Ovary (tissue), 9 donors: ENCODE results near the gene BTNL9. TPM values are rescaled to one million over a fixed set of nuclear protein-coding genes. Genes with fewer than 3 reads are reported as not detected.

Experiments
- DNase-seq, 5 donors: peaks; one replicate each; pipeline ENCODE4 v3.0.0-alpha.2; 2019 to 2020
- H3K27ac ChIP-seq, 2 donors: fragments of 200-600 bp; one replicate each; pipeline versions ENCODE4 v1.5.1 to v1.8.0; 2019 to 2022
- H3K27me3 ChIP-seq: fragments of 200-600 bp; one replicate; pipeline ENCODE4 v1.8.0; 2022
- H3K36me3 ChIP-seq: fragments of 200-600 bp; sonication (generic); one replicate; pipeline ENCODE4 v1.5.1; 2019
- H3K4me1 ChIP-seq: one replicate; pipeline ENCODE4 v1.8.1; 2013; ENCODE audit warnings: mild to moderate bottlenecking, moderate library complexity; ENCODE audit not compliant: insufficient read depth
- H3K4me3 ChIP-seq: fragments of 200-600 bp; sonication (generic); one replicate; pipeline ENCODE4 v1.5.1; 2017
- H3K9me3 ChIP-seq, 2 donors: fragments of 200-600 bp in 1 of 2; sonication (generic) in 1 of 2; one replicate each; pipeline versions ENCODE4 v1.5.1 to v1.8.1; 2013 to 2019; ENCODE audit warnings: mild to moderate bottlenecking in 1 of 2, moderate library complexity in 1 of 2
- EP300 ChIP-seq: sonication (generic); formaldehyde crosslinking; IDR thresholded peaks from one replicate; pipeline ENCODE4 v1.6.1; 2017; ENCODE audit warnings: antibody characterized with exemption
- POLR2A ChIP-seq: fragments of 450-650 bp; IDR thresholded peaks from one replicate; pipeline ENCODE4 v1.6.1; 2017; ENCODE audit warnings: antibody characterized with exemption, mild to moderate bottlenecking, moderate library complexity
- WGBS, 3 donors: extraction: QIAGEN DNeasy Blood & Tissue Kit in 1 of 3; methylation state at CpG; one replicate each; pipeline versions ENCODE4 v1.1.5 to v1.1.7; 2013 to 2017; 5-methylcytosine and 5-hydroxymethylcytosine counted together
- intact Hi-C, 4 donors: fragments of 100-400 bp; cut with DNase I; formaldehyde crosslinking; loops; one replicate each; pipeline versions ENCODE4 v1.11.0 to v1.15.1; 2022 to 2023
- polyA plus RNA-seq, 2 donors: library from polyadenylated mRNA; stranded (reverse); fragments of 200-250 nt in 1 of 2; fragments of 350-450 nt in 1 of 2; fragmentation: Illumina TruSeq in 1 of 2; extraction: RNeasy Lipid Tissue Mini Kit (QIAGEN cat#74804) in 1 of 2; gene quantifications; one replicate each; pipeline ENCODE4 v1.2.3, GENCODE V29; 2013 to 2014
- total RNA-seq, 7 donors: library from RNA; depleted of rRNA in 2 of 7; stranded (reverse); fragments of >200 nt in 2 of 7; fragmentation: NEBNext Ultra II Directional in 3 of 7; extraction: Animal tissue kit (Norgen Biotek cat#: 25700) in 3 of 7; gene quantifications; one replicate each; pipeline versions ENCODE4 v1.1.0 to v1.2.4, GENCODE V29; 2016 to 2023
- TF ChIP-seq, protein P1 (sequence below), 3 donors: fragments of 450-650 bp in 2 of 3; fragments of 200-600 bp in 1 of 3; IDR thresholded peaks; one replicate each; pipeline versions ENCODE4 v1.5.1 to v1.8.0; 2016 to 2022; ENCODE audit warnings: antibody characterized with exemption in 3 of 3, mild to moderate bottlenecking in 1 of 3
- donor health status: DM: no; HTN: no; CAD: no; lungs with moderate emphysema.
- donor health status: DM: no; HTN: no; CAD: no.
- donor health status: Bipolar disorder and iron deficiency.
- donor health status: DM: yes; HTN: yes; CAD: no.
- donor health status: DM: no; HTN: no; CAD: no.
- donor health status: DM: yes; HTN: yes; CAD: no.

The BTNL9 gene
- total and polyA plus RNA-seq, 9 donors, result 0.76 to 46.4 (median 9.6) TPM

DNA sequence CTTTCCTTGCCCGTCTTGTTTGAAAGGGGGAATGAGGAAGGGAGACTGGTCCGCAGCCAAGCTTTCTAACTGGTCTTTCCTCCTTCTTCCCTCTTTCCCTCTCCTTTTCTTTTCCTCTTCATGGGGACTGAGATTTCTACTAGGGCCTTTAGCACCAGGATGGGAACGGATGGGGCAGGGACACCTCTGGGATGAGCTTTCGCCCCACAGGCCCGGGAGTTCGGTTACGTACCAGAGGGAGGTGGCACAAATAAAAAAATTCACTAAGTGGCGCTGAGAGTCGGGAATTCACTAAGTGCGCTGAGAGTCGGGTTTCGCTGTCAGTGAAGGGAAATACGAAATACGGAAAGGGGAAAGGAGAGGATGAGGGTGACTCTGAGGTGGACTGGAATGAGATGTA lies 21.6 kb downstream of the BTNL9 start:
- no peaks in the 10 kb centered on the region for H3K9me3 ChIP-seq
- no peak overlapping the region for H3K27ac ChIP-seq
- TF ChIP-seq, protein P1, sequence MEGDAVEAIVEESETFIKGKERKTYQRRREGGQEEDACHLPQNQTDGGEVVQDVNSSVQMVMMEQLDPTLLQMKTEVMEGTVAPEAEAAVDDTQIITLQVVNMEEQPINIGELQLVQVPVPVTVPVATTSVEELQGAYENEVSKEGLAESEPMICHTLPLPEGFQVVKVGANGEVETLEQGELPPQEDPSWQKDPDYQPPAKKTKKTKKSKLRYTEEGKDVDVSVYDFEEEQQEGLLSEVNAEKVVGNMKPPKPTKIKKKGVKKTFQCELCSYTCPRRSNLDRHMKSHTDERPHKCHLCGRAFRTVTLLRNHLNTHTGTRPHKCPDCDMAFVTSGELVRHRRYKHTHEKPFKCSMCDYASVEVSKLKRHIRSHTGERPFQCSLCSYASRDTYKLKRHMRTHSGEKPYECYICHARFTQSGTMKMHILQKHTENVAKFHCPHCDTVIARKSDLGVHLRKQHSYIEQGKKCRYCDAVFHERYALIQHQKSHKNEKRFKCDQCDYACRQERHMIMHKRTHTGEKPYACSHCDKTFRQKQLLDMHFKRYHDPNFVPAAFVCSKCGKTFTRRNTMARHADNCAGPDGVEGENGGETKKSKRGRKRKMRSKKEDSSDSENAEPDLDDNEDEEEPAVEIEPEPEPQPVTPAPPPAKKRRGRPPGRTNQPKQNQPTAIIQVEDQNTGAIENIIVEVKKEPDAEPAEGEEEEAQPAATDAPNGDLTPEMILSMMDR (IDR thresholded peaks at IDR 0.05), result no peak
- TF ChIP-seq EP300 (no peak), POLR2A (no peak)
- intact Hi-C loops, result no loop called here
- H3K4me3 ChIP-seq, result no peak overlapping the region
- WGBS, 3 donors, result 55 to 63% (median 60%) methylated on average over 14 of the region's 14 CpGs
- H3K36me3 ChIP-seq, result no peaks in the 10 kb centered on the region
- no peaks in the 10 kb centered on the region for H3K4me1 ChIP-seq
- H3K27me3 ChIP-seq, result no peaks in the 10 kb centered on the region
- DNase-seq, result no peak

DNA sequence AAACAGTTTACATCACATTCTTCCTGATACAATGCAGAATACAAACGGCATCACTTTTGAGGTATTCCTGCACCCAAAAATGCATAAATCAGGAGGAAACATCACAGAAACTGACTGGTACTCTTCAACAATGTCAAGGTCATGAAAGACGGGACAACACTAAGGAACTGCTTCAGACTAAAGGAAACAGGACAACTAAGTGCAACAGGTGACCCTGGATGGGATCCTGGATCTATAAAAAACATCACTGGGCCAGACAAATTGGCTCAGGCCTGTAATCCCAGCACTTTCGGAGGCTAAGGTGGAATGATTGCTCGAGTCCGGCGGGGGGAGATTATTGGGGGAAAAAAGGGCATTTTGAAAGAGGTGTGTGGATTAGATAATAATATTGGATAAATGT lies 22.6 kb downstream of the BTNL9 start:
- Histone ChIP-seq H3K4me1 (no peaks in the 10 kb centered on the region), H3K4me3 (no peak overlapping the region), H3K27me3 (no peaks in the 10 kb centered on the region), H3K9me3 (no peaks in the 10 kb centered on the region), H3K27ac (no peak overlapping the region), H3K36me3 (no peaks in the 10 kb centered on the region)
- no peak for TF ChIP-seq EP300
- TF ChIP-seq, protein P1 (IDR thresholded peaks at IDR 0.05), result no peak
- TF ChIP-seq POLR2A, result no peak
- no peak for DNase-seq
- intact Hi-C loops, result no loop called here
- WGBS, 3 donors, result 76 to 88% (median 80%) methylated on average over 6 of the region's 6 CpGs

DNA sequence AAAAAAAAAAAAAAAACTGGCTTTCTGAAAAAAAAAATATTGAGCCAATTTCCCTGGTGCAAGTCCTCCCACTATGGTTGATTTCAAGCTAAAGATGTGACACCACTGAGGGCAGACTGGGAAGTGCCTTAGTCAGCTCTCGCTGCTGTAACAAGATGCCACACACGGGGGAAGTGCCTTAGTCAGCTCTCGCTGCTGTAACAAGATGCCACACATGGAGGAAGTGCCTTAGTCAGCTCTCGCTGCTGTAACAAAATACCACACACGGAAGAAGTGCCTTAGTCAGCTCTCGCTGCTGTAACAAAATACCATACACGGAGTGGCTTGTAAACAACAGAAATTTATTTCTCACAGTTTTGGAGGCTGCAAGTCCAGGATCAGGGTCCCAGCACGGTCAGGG lies 23.4 kb downstream of the BTNL9 start:
- Histone ChIP-seq H3K4me3 (no peak overlapping the region), H3K4me1 (no peaks in the 10 kb centered on the region), H3K36me3 (no peaks in the 10 kb centered on the region), H3K27ac (no peak overlapping the region), H3K27me3 (no peaks in the 10 kb centered on the region), H3K9me3 (no peaks in the 10 kb centered on the region)
- WGBS, 3 donors, result 86 to 90% (median 87%) methylated on average over 8 of the region's 8 CpGs
- no peak for DNase-seq
- intact Hi-C loops, result no loop called here
- no peak for TF ChIP-seq POLR2A
- no peak for TF ChIP-seq EP300
- TF ChIP-seq, protein P1 (IDR thresholded peaks at IDR 0.05), result no peak

DNA sequence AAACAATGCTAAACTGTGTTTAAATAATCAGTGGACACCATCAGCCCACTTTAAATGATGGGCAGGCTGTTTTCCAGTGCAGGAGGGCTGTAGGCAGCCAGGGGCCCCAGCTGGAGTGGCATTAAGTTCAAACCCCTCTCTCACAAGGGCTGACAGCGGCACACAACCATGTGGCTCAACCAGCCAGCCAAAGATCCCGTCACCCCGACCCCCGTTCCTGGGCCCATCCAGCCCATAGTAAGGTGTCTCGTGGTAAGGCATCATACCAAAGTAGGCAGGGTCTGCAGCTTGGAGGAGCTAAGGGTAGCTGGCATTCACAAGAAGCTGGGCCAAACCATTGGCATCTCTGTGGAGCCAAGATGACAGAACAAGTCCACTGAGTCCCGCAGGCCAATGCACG lies 24.9 kb downstream of the BTNL9 start:
- H3K36me3 ChIP-seq, result no peaks in the 10 kb centered on the region
- WGBS, 3 donors, result 89 to 92% (median 91%) methylated on average over 7 of the region's 7 CpGs
- TF ChIP-seq POLR2A (no peak), EP300 (no peak)
- no peaks in the 10 kb centered on the region for H3K27me3 ChIP-seq
- no peak overlapping the region for H3K27ac ChIP-seq
- intact Hi-C loops, result no loop called here
- DNase-seq, result no peak
- H3K9me3 ChIP-seq, result no peaks in the 10 kb centered on the region
- no peak overlapping the region for H3K4me3 ChIP-seq
- no peaks in the 10 kb centered on the region for H3K4me1 ChIP-seq

DNA sequence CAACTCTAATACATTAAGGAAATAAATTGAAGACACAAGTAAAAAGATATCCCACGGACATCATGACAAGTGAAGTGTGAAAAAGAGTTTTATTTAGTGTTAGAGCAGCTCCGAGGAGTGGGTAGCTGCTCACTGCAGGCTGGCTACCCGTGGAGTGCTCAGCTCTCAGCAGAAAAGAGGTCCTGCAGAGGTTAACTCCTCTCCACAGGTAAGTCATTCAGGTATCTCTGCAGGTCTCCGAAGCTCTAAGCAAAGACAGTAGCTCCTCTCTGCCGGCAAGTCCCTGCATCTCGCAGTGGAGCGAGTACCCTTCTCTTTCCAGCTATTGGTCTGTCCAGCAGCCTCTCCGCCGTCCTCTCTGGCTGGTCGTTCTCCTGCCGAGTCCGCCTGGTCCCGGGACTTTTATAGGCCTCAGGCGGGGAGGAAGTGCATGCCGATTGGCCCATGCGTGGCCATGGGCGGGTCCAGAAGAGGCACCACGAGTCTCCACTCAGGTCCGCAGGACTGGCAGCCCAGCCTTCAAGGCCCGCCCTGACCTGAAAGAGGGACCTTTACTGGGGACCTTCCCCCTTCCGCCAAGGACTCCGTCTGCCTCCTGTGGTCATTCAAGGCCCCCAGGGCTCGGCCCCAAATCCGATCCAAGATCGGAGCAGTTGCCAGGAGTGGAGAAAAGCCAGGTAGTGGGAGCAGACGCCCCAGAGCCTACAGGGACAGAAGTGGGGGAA lies 29.9 kb downstream of the BTNL9 start:
- Histone ChIP-seq H3K9me3 (peaks cover 0 to 4% of the 10 kb centered on the region in 2 donors), H3K4me3 (no peak overlapping the region), H3K27ac (no peak overlapping the region), H3K4me1 (no peaks in the 10 kb centered on the region), H3K36me3 (no peaks in the 10 kb centered on the region), H3K27me3 (no peaks in the 10 kb centered on the region)
- WGBS, 3 donors, result 27 to 46% (median 34%) methylated on average over 23 to 26 of the region's 26 CpGs
- intact Hi-C loops, result no loop called here
- no peak for DNase-seq
- TF ChIP-seq, protein P1 (IDR thresholded peaks at IDR 0.05), result no peak
- TF ChIP-seq EP300 (no peak), POLR2A (no peak)
